NCI-H2171 treated with DMSO at 0.1 percent for 48 hours (cell line): ENCODE measurements around the gene LRCOL1.
A peak's percentile ranks its signal among the peaks of the same experiment; 100 is the strongest.

Experiments used
- DNase-seq: peaks from one replicate; lab custom pipeline; 2025; lab: John Stamatoyannopoulos, UW

LRCOL1 gene

GRCh38 chr12:132619071-132619385 is 8.6 kb upstream of the LRCOL1 start:
- DNase-seq = no peak

GRCh38 chr12:132618683-132619043 is 8.3 kb upstream of the LRCOL1 start, which contains the start of gene P2RX2:
Gene P2RX2, plus strand, starts transcription at chr12:132618776. Its CDS starts 41 bp downstream, at chr12:132618817.
- peak; percentile 21 for DNase-seq

GRCh38 chr12:132617822-132618682 is 7.7 kb upstream of the LRCOL1 start:
- DNase-seq = peak; percentile 39

GRCh38 chr12:132617135-132617701 is 6.8 kb upstream of the LRCOL1 start:
- DNase-seq = no peak

GRCh38 chr12:132615579-132616038 is 5.2 kb upstream of the LRCOL1 start:
- no peak for DNase-seq

- DNase-seq = peak; percentile 79
These were observed 4.6 kb upstream of the LRCOL1 start for GRCh38 chr12:132614861-132615578.

GRCh38 chr12:132614029-132614428 is 3.6 kb upstream of the LRCOL1 start:
- DNase-seq = no peak

GRCh38 chr12:132611620-132612019 is 1.2 kb upstream of the LRCOL1 start:
- peak; percentile 92 for DNase-seq

GRCh38 chr12:132610866-132611602 is 652 bp upstream of the LRCOL1 start:
- peak; percentile 77 for DNase-seq

- no peak for DNase-seq
These were observed 1.9 kb downstream of the LRCOL1 start for GRCh38 chr12:132608231-132609171.

- DNase-seq = no peak
These were observed 3.5 kb downstream of the LRCOL1 start for GRCh38 chr12:132606927-132607326.

GRCh38 chr12:132606466-132606865 is 3.9 kb downstream of the LRCOL1 start:
- no peak for DNase-seq

GRCh38 chr12:132605892-132606291 is 4.5 kb downstream of the LRCOL1 start:
- no peak for DNase-seq

- no peak for DNase-seq
These were observed 5.5 kb downstream of the LRCOL1 start for GRCh38 chr12:132604668-132605441.

GRCh38 chr12:132604151-132604618 is 6.2 kb downstream of the LRCOL1 start:
- DNase-seq = peak; percentile 64

- DNase-seq = no peak
These were observed 6.9 kb downstream of the LRCOL1 start for GRCh38 chr12:132603240-132604150.

GRCh38 chr12:132602572-132603239 is 7.7 kb downstream of the LRCOL1 start:
- DNase-seq = no peak

- no peak for DNase-seq
These were observed 9.1 kb downstream of the LRCOL1 start for GRCh38 chr12:132601171-132601883.
